ENCODE data around the gene ZNF280D. TPM values are rescaled to one million over a fixed set of nuclear protein-coding genes. Genes with fewer than 3 reads are reported as not detected.

Gene ZNF280D
- total RNA-seq, 2 experiments from 2014 or later: 28.4 to 35.0 TPM

- H3K4me1 Mint-ChIP-seq: no peaks in the 10 kb centered on the region
Measured at GRCh38 chr15:56737791-56738190, 4.5 kb upstream of the ZNF280D start.

GRCh38 chr15:56736881-56737707 lies 3.8 kb upstream of the ZNF280D start:
- Mint-ChIP-seq H3K9me3 (peaks cover 4% of the 10 kb centered on the region), H3K36me3 (peaks cover 2% of the 10 kb centered on the region), H3K27ac (no peak overlapping the region), H3K4me3 (no peak overlapping the region), H3K4me1 (peaks cover 3% of the 10 kb centered on the region), H3K27me3 (peaks cover 8% of the 10 kb centered on the region)
- POLR2A ChIA-PET: no interaction called here
- ATAC-seq (ENCODE audit: low read depth) (no peak), DNase-seq (no peak)

More at GRCh38 chr15:56737791-56738190, 4.5 kb upstream of the ZNF280D start:
- H3K27me3 Mint-ChIP-seq: peaks cover 10% of the 10 kb centered on the region
- peaks cover 2% of the 10 kb centered on the region for H3K36me3 Mint-ChIP-seq
- no peak overlapping the region for H3K4me3 Mint-ChIP-seq
- POLR2A ChIA-PET: no interaction called here
- peaks cover 4% of the 10 kb centered on the region for H3K9me3 Mint-ChIP-seq
- no peak overlapping the region for H3K27ac Mint-ChIP-seq
- no peak for ATAC-seq (ENCODE audit: low read depth)
- no peak for DNase-seq

DNA sequence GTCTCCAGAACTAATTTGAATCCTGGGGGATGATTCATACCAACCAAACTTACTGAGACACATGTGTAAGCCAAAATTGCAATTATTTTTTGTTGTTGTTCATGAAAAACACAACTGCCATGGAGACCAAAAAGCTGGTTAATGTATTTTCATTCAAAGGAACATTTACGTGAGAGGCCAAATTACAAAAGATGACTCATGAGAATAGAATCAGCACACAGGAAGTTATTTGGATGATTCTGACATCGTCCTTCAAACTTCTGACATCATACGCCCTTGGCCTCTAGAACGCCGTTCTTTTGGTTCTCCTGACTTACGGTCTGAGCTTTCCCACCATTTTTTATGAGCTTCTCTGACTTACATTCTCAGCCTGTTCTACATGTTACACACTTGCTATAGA lies 3.0 kb upstream of the ZNF280D start:
- POLR2A ChIA-PET: no interaction called here

DNA sequence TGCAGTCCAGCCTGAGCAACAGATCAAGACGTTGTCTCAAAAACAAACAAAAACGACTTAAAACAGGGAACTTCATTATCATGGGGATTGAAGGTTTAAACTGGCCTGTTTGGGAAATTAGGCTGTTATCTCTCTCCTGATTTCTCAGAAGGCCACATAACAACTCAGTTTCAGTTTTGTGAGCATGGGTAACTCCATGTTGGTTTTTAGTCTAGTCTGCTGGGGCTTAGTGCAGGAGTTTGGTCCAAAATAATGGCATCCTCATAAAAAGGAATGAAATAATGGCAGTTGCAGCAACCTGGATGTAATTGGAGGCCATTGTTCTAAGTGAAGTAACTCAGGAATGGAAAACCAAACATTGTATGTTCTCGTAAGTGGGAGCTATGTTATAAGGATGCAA lies 2.3 kb upstream of the ZNF280D start:
- no peak for ATAC-seq (ENCODE audit: low read depth)
- Mint-ChIP-seq H3K4me3 (no peak overlapping the region), H3K27me3 (peaks cover 5% of the 10 kb centered on the region), H3K36me3 (peaks cover 8% of the 10 kb centered on the region), H3K9me3 (peaks cover 3% of the 10 kb centered on the region), H3K27ac (no peak overlapping the region), H3K4me1 (peaks cover 12% of the 10 kb centered on the region)
- POLR2A ChIA-PET: no interaction called here
- no peak for DNase-seq

More for the DNA sequence above, 3.0 kb upstream of the ZNF280D start:
- DNase-seq (no peak), ATAC-seq (ENCODE audit: low read depth) (no peak)
- Mint-ChIP-seq H3K4me3 (no peak overlapping the region), H3K27ac (no peak overlapping the region), H3K4me1 (peaks cover 9% of the 10 kb centered on the region), H3K27me3 (peaks cover 7% of the 10 kb centered on the region), H3K36me3 (peaks cover 2% of the 10 kb centered on the region), H3K9me3 (peaks cover 4% of the 10 kb centered on the region)

GRCh38 chr15:56734013-56734635 lies 815 bp upstream of the ZNF280D start:
- H3K9me3 Mint-ChIP-seq: peaks cover 3% of the 10 kb centered on the region
- H3K4me1 Mint-ChIP-seq: peaks cover 17% of the 10 kb centered on the region
- H3K4me3 Mint-ChIP-seq: no peak overlapping the region
- peaks cover 5% of the 10 kb centered on the region for H3K27me3 Mint-ChIP-seq
- no peak overlapping the region for H3K27ac Mint-ChIP-seq
- H3K36me3 Mint-ChIP-seq: peaks cover 14% of the 10 kb centered on the region
- POLR2A ChIA-PET: interaction anchor here (1.1 to 1.4 kb wide), 2 partner anchors 10 to 186 kb away, joined by 3 read pairs; no protein-coding TSS in a partner anchor
- DNase-seq (no peak), ATAC-seq (ENCODE audit: low read depth) (no peak)

DNA sequence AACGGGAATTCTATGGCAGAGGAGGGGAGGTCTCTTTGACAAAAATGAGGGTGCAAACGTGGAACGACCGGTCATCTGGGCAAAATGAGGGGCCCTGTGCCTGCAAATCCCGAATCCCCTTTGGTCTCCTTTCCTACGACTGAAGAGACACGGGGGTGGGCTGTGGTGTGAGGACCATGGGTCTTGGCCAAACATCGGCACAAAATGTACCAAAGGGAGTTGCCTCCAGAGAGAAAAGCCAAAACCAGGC lies 498 bp downstream of the ZNF280D start:
- H3K27ac Mint-ChIP-seq: peak overlapping the region; percentile 92
- ATAC-seq (ENCODE audit: low read depth) (no peak), DNase-seq (no peak)
- POLR2A ChIA-PET: no interaction called here
- H3K4me3 Mint-ChIP-seq: peak overlapping the region; percentile 92
- H3K4me1 Mint-ChIP-seq: peaks cover 19% of the 10 kb centered on the region
- peaks cover 3% of the 10 kb centered on the region for H3K9me3 Mint-ChIP-seq
- H3K27me3 Mint-ChIP-seq: peaks cover 5% of the 10 kb centered on the region
- peaks cover 21% of the 10 kb centered on the region for H3K36me3 Mint-ChIP-seq

GRCh38 chr15:56732135-56732885 lies 999 bp downstream of the ZNF280D start:
- Mint-ChIP-seq H3K27me3 (peaks cover 5% of the 10 kb centered on the region), H3K9me3 (peaks cover 3% of the 10 kb centered on the region), H3K4me3 (peak overlapping the region; percentile 92), H3K4me1 (peaks cover 21% of the 10 kb centered on the region), H3K36me3 (peaks cover 25% of the 10 kb centered on the region), H3K27ac (peak overlapping the region; percentile 92)
- ATAC-seq (ENCODE audit: low read depth): no peak
- POLR2A ChIA-PET: no interaction called here
- no peak for DNase-seq

DNA sequence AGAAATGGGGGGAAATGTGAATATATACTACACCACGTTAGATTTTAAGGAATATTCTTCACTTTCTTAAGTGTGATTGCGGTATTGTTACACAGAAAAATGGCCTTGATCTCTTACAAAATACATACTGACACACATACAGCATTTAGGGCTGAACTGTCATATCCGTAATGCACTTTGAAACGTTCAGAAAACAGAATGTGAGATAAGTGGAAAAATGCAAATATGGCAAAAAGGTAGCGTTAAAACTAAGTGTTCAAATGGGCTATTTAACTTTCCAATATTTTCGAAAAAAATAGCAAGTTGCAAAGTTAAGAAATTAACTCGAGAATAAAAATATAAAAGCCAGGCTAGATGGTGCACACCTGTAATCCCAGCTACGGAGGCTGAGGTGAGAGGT lies 1.8 kb downstream of the ZNF280D start:
- POLR2A ChIA-PET: no interaction called here
- no peak for ATAC-seq (ENCODE audit: low read depth)
- H3K4me1 Mint-ChIP-seq: peaks cover 21% of the 10 kb centered on the region
- DNase-seq: no peak
- no peak overlapping the region for H3K27ac Mint-ChIP-seq
- peaks cover 5% of the 10 kb centered on the region for H3K9me3 Mint-ChIP-seq
- peaks cover 5% of the 10 kb centered on the region for H3K27me3 Mint-ChIP-seq
- peak overlapping the region; percentile 92 for H3K4me3 Mint-ChIP-seq
- peaks cover 32% of the 10 kb centered on the region for H3K36me3 Mint-ChIP-seq

- no peak for DNase-seq
- Mint-ChIP-seq H3K4me3 (no peak overlapping the region), H3K36me3 (peaks cover 35% of the 10 kb centered on the region), H3K27me3 (no peaks in the 10 kb centered on the region), H3K27ac (no peak overlapping the region), H3K9me3 (peaks cover 2% of the 10 kb centered on the region), H3K4me1 (peaks cover 29% of the 10 kb centered on the region)
- ATAC-seq (ENCODE audit: low read depth): no peak
- POLR2A ChIA-PET: no interaction called here
Measured at GRCh38 chr15:56729561-56729960, 3.7 kb downstream of the ZNF280D start.

DNA sequence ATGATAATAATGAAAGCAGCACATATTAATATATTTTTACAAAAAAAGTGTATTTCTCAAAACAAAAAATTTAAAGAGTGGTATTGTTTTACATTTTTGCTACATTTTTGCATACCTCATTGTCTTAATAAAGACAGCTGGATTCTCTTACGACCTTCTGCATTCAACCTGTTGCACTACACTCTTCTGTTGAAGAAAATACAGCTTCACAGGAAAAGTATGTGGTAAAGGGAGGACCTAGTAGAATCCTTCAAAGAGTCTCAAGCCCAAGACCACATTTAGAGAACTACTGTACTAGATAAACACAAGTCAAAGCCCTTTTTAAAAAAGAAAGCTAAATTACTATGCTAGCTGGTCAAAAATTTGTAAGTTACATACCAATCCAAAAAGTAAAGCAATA lies 7.9 kb downstream of the ZNF280D start:
- no peak for DNase-seq
- POLR2A ChIA-PET: no interaction called here
- Mint-ChIP-seq H3K27ac (no peak overlapping the region), H3K36me3 (peaks cover 45% of the 10 kb centered on the region), H3K4me1 (peaks cover 27% of the 10 kb centered on the region), H3K27me3 (no peaks in the 10 kb centered on the region), H3K4me3 (no peak overlapping the region), H3K9me3 (peaks cover 2% of the 10 kb centered on the region)
- ATAC-seq (ENCODE audit: low read depth): peak; percentile 61

GRCh38 chr15:56724232-56724631 lies 9.1 kb downstream of the ZNF280D start:
- H3K4me1 Mint-ChIP-seq: peaks cover 26% of the 10 kb centered on the region
- ATAC-seq (ENCODE audit: low read depth) (no peak), DNase-seq (no peak)
- H3K36me3 Mint-ChIP-seq: peaks cover 46% of the 10 kb centered on the region
- peaks cover 2% of the 10 kb centered on the region for H3K9me3 Mint-ChIP-seq
- POLR2A ChIA-PET: interaction anchor here (1.2 kb wide), 1 partner anchor 10 kb away, joined by 3 read pairs; the partner anchor contains the start of gene ZNF280D
- no peak overlapping the region for H3K4me3 Mint-ChIP-seq
- H3K27ac Mint-ChIP-seq: no peak overlapping the region
- H3K27me3 Mint-ChIP-seq: no peaks in the 10 kb centered on the region

DNA sequence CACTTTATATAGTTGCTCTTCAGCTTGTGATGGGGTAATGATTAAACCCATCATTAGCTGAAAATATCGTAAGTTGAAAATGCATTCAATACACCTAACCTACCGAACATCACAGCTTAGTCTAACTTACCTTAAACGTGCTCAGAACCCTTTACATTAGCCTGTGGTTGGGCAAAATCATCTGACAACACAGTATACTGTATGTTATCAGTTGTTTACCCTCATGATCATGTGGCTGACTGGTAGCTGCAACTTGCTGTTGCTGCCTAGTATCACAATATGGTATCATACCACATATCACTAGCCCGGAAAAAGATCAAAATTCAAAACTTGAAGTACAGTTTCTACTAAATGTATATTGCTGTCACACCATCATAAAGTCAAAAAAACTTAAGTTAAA lies 9.5 kb downstream of the ZNF280D start:
- Mint-ChIP-seq H3K27me3 (no peaks in the 10 kb centered on the region), H3K4me1 (peaks cover 26% of the 10 kb centered on the region), H3K36me3 (peaks cover 43% of the 10 kb centered on the region), H3K4me3 (no peak overlapping the region), H3K27ac (no peak overlapping the region), H3K9me3 (peaks cover 2% of the 10 kb centered on the region)
- no peak for DNase-seq
- ATAC-seq (ENCODE audit: low read depth): no peak
- POLR2A ChIA-PET: interaction anchor here (1.2 kb wide), 1 partner anchor 10 kb away, joined by 3 read pairs; the partner anchor contains the start of gene ZNF280D

DNA sequence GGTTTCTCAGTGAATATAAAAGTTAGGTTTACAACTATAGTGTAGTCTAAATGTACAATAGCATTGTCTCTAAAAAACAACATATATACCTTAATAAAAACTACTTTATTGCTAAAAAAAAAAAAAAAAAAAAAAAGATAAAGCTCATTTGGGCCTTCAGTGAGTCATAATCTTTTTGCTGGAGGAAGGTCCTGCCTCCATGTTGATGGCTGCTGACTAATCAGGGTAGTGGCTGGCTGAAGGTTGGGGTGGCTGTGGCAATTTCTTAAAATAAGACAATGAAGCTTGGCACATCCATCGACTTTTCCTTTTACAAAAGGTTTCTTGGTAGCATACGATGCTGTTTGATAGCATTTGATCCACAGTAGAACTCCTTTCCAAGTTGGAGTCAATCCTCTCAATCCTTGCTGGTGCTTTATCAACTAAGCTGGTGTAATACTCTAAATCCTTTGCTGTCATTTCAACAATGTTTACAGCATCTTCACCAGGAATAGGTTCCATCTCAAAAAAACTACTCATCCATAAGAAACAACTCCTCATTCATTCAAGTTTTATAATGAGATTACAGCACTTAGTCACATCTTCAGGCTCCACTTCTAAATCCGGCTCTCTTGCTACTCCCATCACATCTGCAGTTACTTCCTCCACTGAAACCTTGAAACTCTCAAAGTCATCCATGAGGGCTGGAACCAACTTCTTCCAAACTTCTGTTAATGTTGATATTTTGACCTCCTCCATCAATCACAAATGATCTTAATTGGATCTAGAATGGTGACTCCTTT lies 13.3 kb downstream of the ZNF280D start:
- H3K4me3 Mint-ChIP-seq: no peak overlapping the region
- ATAC-seq (ENCODE audit: low read depth) (no peak), DNase-seq (no peak)
- H3K27me3 Mint-ChIP-seq: no peaks in the 10 kb centered on the region
- H3K36me3 Mint-ChIP-seq: peaks cover 29% of the 10 kb centered on the region
- peaks cover 18% of the 10 kb centered on the region for H3K4me1 Mint-ChIP-seq
- no peak overlapping the region for H3K27ac Mint-ChIP-seq
- H3K9me3 Mint-ChIP-seq: no peaks in the 10 kb centered on the region
- POLR2A ChIA-PET: interaction anchor here (0.6 kb wide), 1 partner anchor 38 kb away, joined by 3 read pairs; no protein-coding TSS in a partner anchor
